ENCODE data around the gene LTBP3.

Gene LTBP3

GRCh38 chr11:65586676-65587075, 28.5 kb upstream of the LTBP3 start:
- no peak for TF ChIP-seq CTCF (IDR thresholded peaks at IDR 0.05; ENCODE audit: insufficient read depth, low read length, missing control alignments)
- CTCF ChIA-PET, result interaction anchor here (0.6 to 10.6 kb wide), 8 partner anchors 7 to 46 kb away, joined by 3 to 182 read pairs (median 22); partner anchors contain the start of genes EHBP1L1, FAM89B, KCNK7 and MAP3K11
- H3K4me3 ChIP-seq (ENCODE audit: low read depth, low read length), result no peak overlapping the region
- no peak for DNase-seq (ENCODE audit: low read depth, low spot score)
- POLR2A ChIA-PET, result interaction anchor here (1.8 to 3.9 kb wide), 3 partner anchors 10 to 28 kb away, joined by 4 to 18 read pairs (median 7); partner anchors contain the start of genes EHBP1L1, FAM89B and PCNX3

- no peak for TF ChIP-seq CTCF (IDR thresholded peaks at IDR 0.05; ENCODE audit: insufficient read depth, low read length, missing control alignments)
- ChIA-PET POLR2A (interaction anchor here (1.0 to 3.9 kb wide), 4 partner anchors 9 to 29 kb away, joined by 3 to 18 read pairs (median 6); partner anchors contain the start of genes EHBP1L1, FAM89B and PCNX3), CTCF (interaction anchor here (1.0 to 10.6 kb wide), 6 partner anchors 7 to 46 kb away, joined by 4 to 182 read pairs (median 40); partner anchors contain the start of genes EHBP1L1, FAM89B, MAP3K11 and ZNRD2)
- no peak for DNase-seq (ENCODE audit: low read depth, low spot score)
- no peak overlapping the region for H3K4me3 ChIP-seq (ENCODE audit: low read depth, low read length)
Observed at GRCh38 chr11:65586247-65586630, 28.1 kb upstream of the LTBP3 start.

- TF ChIP-seq CTCF (IDR thresholded peaks at IDR 0.05; ENCODE audit: insufficient read depth, low read length, missing control alignments), result no peak
- CTCF ChIA-PET, result interaction anchor here (4.7 to 10.6 kb wide), 4 partner anchors 8 to 45 kb away, joined by 35 to 182 read pairs (median 53); partner anchors contain the start of genes EHBP1L1, FAM89B and ZNRD2
- POLR2A ChIA-PET, result interaction anchor here (1.0 to 3.9 kb wide), 3 partner anchors 9 to 29 kb away, joined by 3 to 18 read pairs (median 4); partner anchors contain the start of genes EHBP1L1 and PCNX3
- DNase-seq (ENCODE audit: low read depth, low spot score), result no peak
- no peak overlapping the region for H3K4me3 ChIP-seq (ENCODE audit: low read depth, low read length)
Observed at GRCh38 chr11:65585396-65586246, 27.5 kb upstream of the LTBP3 start.

- no peak overlapping the region for H3K4me3 ChIP-seq (ENCODE audit: low read depth, low read length)
- no peak for TF ChIP-seq CTCF (IDR thresholded peaks at IDR 0.05; ENCODE audit: insufficient read depth, low read length, missing control alignments)
- ChIA-PET POLR2A (interaction anchor here (1.1 kb wide), 1 partner anchor 23 kb away, joined by 4 read pairs; no protein-coding TSS in a partner anchor), CTCF (interaction anchor here (4.7 to 6.8 kb wide), 3 partner anchors 8 to 13 kb away, joined by 35 to 60 read pairs (median 46); partner anchors contain the start of genes EHBP1L1, FAM89B and ZNRD2)
- DNase-seq (ENCODE audit: low read depth, low spot score), result no peak
Observed at GRCh38 chr11:65584723-65585171, 26.6 kb upstream of the LTBP3 start.

GRCh38 chr11:65584106-65584505, 25.9 kb upstream of the LTBP3 start:
- POLR2A ChIA-PET, result interaction anchor here (1.1 kb wide), 1 partner anchor 23 kb away, joined by 4 read pairs; no protein-coding TSS in a partner anchor
- CTCF ChIA-PET, result interaction anchor here (4.7 to 6.8 kb wide), 3 partner anchors 8 to 12 kb away, joined by 35 to 60 read pairs (median 46); partner anchors contain the start of genes EHBP1L1, FAM89B and ZNRD2
- TF ChIP-seq CTCF (IDR thresholded peaks at IDR 0.05; ENCODE audit: insufficient read depth, low read length, missing control alignments), result no peak
- DNase-seq (ENCODE audit: low read depth, low spot score), result no peak
- H3K4me3 ChIP-seq (ENCODE audit: low read depth, low read length), result no peak overlapping the region
